Omental fat pad (tissue), 4 donors: Measurements from ENCODE around the gene OR10H5. TPM values are rescaled to one million over a fixed set of nuclear protein-coding genes. Genes with fewer than 3 reads are reported as not detected.
"Not testable (repeated sequence)": the region's sequence is repeated elsewhere in the genome, so short reads cannot be mapped to it uniquely, and the experiment has no call there.

ENCODE experiments used
- ATAC-seq: fragments of 150-250 bp; one replicate; pipeline ENCODE4 v1.9.1; 2016; ENCODE audit warnings: mild to moderate bottlenecking, moderate library complexity; ENCODE audit not compliant: low FRiP score
- DNase-seq: peaks from one replicate; pipeline ENCODE4 v3.0.0-alpha.2; 2019; ENCODE audit warnings: low spot score
- CTCF ChIP-seq, 3 donors: fragments of 450-650 bp; IDR thresholded peaks; one replicate each; pipeline ENCODE4 v1.5.1; 2016 to 2017; ENCODE audit warnings: antibody characterized with exemption in 3 of 3, mild to moderate bottlenecking in 3 of 3, moderate library complexity in 2 of 3
- total RNA-seq, 4 donors: library from RNA; depleted of rRNA; stranded (reverse); fragments of >200 nt; gene quantifications; one replicate each; pipeline ENCODE4 v1.1.0, GENCODE V29; 2016

Gene OR10H5
- total RNA-seq, 4 donors from 2014 or later = not detected

GRCh38 chr19:15782211-15782610 is 5.2 kb upstream of the OR10H5 start:
- ATAC-seq (no peak), DNase-seq (no peak)
- no peak for TF ChIP-seq CTCF (IDR thresholded peaks at IDR 0.05)

DNA sequence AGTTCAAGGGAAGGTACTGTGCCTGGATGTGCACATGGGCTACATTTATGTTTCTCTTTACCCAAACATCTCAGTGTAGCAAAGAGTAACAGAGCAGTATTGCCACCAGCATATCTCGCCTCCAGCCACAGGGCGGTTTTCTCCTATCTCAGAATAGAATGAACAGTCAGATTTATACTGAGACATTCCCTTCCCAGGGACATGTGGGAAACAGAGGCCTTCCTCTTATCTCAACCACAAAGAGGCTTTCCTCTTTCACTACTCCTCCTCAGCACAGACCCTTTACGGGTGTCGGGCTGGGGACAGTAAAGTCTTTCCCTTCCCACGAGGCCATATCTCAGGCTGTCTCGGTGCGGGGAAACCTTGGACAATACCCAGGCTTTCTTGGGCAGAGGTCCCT is 4.6 kb upstream of the OR10H5 start:
- DNase-seq, ATAC-seq: not testable (repeated sequence)

- ATAC-seq (no peak), DNase-seq (no peak)
- TF ChIP-seq CTCF (IDR thresholded peaks at IDR 0.05) = no peak
Measured at GRCh38 chr19:15788594-15789270, 1.3 kb downstream of the OR10H5 start.

GRCh38 chr19:15790096-15790495 is 2.6 kb downstream of the OR10H5 start:
- ATAC-seq (no peak), DNase-seq (no peak)
- TF ChIP-seq CTCF (IDR thresholded peaks at IDR 0.05) = no peak

- ATAC-seq, DNase-seq: not testable (repeated sequence)
Measured at GRCh38 chr19:15794279-15794678, 6.8 kb downstream of the OR10H5 start.

GRCh38 chr19:15810335-15810734 is 22.9 kb downstream of the OR10H5 start:
- no peak for DNase-seq
- ATAC-seq = no peak

DNA sequence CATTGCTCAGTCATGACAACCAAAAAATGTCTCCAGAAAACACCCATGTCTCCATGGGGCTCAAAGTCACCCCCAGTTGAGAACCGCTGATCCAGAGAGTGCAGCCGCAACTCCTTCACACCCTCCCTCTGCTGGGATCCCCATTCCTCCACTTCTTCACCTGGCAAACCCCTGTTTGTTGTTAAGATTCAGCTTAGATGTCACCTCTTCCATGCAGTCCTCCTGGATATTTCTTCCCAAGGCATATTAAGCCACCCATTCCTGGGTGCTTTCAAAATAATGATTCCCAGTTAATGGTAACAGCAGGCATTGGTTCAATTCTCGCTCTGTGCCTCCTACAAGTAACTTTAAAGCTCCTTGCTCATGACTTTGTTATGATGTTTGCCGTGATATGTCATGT is 24.0 kb downstream of the OR10H5 start:
- ATAC-seq (no peak), DNase-seq (no peak)

More at GRCh38 chr19:15810335-15810734, 22.9 kb downstream of the OR10H5 start:
- TF ChIP-seq CTCF (IDR thresholded peaks at IDR 0.05) = no peak

More for the DNA sequence above, 24.0 kb downstream of the OR10H5 start:
- TF ChIP-seq CTCF (IDR thresholded peaks at IDR 0.05) = no peak
